HepG2 (cell line): ENCODE measurements around the gene MGLL. TPM values are rescaled to one million over a fixed set of nuclear protein-coding genes. Genes with fewer than 3 reads are reported as not detected.

Experiments
- ATAC-seq: fragments of 200-7000 bp; cut with Tn5 transposase; 3 replicates; pipeline ENCODE4 v1.9.1; 2020; ENCODE audit warnings: mild to moderate bottlenecking, moderate library complexity
- BruUV-seq: library from RNA; stranded (reverse); fragments of 400-500 nt; replicated peaks from 2 replicates; lab custom pipeline; 2021; lab: Mats Ljungman, UMichigan
- CTCF ChIA-PET: fragments of 300-600 bp; formaldehyde crosslinking; extraction: SDS; loops from one replicate; lab custom pipeline; 2021; ENCODE audit warnings: low total read pairs, inconsistent platforms, low intra/inter-chr PET ratio; lab: Yijun Ruan, JAX
- POLR2A ChIA-PET: fragments of 350-600 bp; sonication (Branson Sonifier 250); formaldehyde crosslinking; loops from one replicate; lab custom pipeline; 2020; ENCODE audit warnings: antibody characterized with exemption, inconsistent platforms; lab: Yijun Ruan, JAX
- DNase-seq: peaks from one replicate; pipeline ENCODE4 v3.0.0-alpha.2; 2015; ENCODE audit warnings: low spot score
- FAIRE-seq: peaks from 3 replicates; lab custom pipeline; 2011; peaks lifted over from hg19 to GRCh38; lab: Jason Lieb, UNC
- H2AFZ ChIP-seq: one replicate; pipeline ENCODE4 v1.6.1; 2011; ENCODE audit warnings: low read length, inconsistent platforms
- H3K27ac ChIP-seq: fragments of 300-600 bp; 3 replicates; pipeline ENCODE4 v1.8.0; 2011; ENCODE audit warnings: mixed run types, mild to moderate bottlenecking, mixed read lengths, low read length, inconsistent platforms; ENCODE audit not compliant: insufficient read depth; ENCODE audit errors: extremely low read length
- H3K27me3 ChIP-seq, 2 experiments: fragments of 200-600 bp in 1 of 2; 2 replicates in 1 of 2; 3 replicates in 1 of 2; pipeline versions ENCODE4 v1.6.0 to v1.8.0; 2011; ENCODE audit warnings: low read length in 2 of 2, mild to moderate bottlenecking in 2 of 2, moderate library complexity in 2 of 2, inconsistent platforms in 1 of 2; ENCODE audit not compliant: insufficient read depth in 2 of 2, control insufficient read depth in 1 of 2
- H3K36me3 ChIP-seq, 2 experiments: fragments of 200-600 bp in 1 of 2; replicated peaks in 1 of 2; 2 replicates in 1 of 2; 3 replicates in 1 of 2; pipeline versions ENCODE4 v1.5.1 to v1.8.0; 2011; ENCODE audit warnings: low read length in 2 of 2, inconsistent platforms in 1 of 2; ENCODE audit not compliant: insufficient read depth in 2 of 2, control insufficient read depth in 1 of 2
- H3K4me1 ChIP-seq: 2 replicates; pipeline ENCODE4 v1.5.1; 2012; ENCODE audit warnings: low read length, inconsistent platforms; ENCODE audit not compliant: insufficient read depth
- H3K4me2 ChIP-seq: 2 replicates; pipeline ENCODE4 v1.6.0; 2011; ENCODE audit warnings: low read depth, low read length, inconsistent platforms
- H3K4me3 ChIP-seq, 3 experiments: fragments of 200-600 bp in 1 of 3; sonication (generic), shearing (Covaris generic) in 1 of 3; replicated peaks in 1 of 3; 2 replicates each; pipeline ENCODE4 v1.5.1; 2011 to 2016; ENCODE audit warnings: low read length in 3 of 3, inconsistent platforms in 2 of 3, low read depth in 2 of 3, mild to moderate bottlenecking in 2 of 3, control low read depth in 1 of 3, mixed read lengths in 1 of 3; ENCODE audit not compliant: insufficient read depth in 1 of 3
- H3K79me2 ChIP-seq: one replicate; pipeline ENCODE4 v1.6.1; 2011; ENCODE audit warnings: low read length, inconsistent platforms; ENCODE audit not compliant: insufficient read depth
- H3K9ac ChIP-seq: 2 replicates; pipeline ENCODE4 v1.6.0; 2011; ENCODE audit warnings: mild to moderate bottlenecking, low read depth, low read length, inconsistent platforms; ENCODE audit not compliant: insufficient read depth
- H3K9me3 ChIP-seq: 2 replicates; pipeline ENCODE4 v1.5.1; 2012; ENCODE audit warnings: mild to moderate bottlenecking, low read length
- H4K20me1 ChIP-seq: 2 replicates; pipeline ENCODE4 v1.6.0; 2011; ENCODE audit warnings: inconsistent platforms, mild to moderate bottlenecking, low read length, moderate library complexity; ENCODE audit not compliant: insufficient read depth
- CREBL2 ChIP-seq: sonication (generic); formaldehyde crosslinking; IDR thresholded peaks from 2 replicates; pipeline ENCODE4 v1.8.1; 2023; ENCODE audit warnings: missing genetic modification reagents, mild to moderate bottlenecking, borderline replicate concordance
- HOXA5 ChIP-seq: sonication (generic); formaldehyde crosslinking; IDR thresholded peaks from 2 replicates; pipeline ENCODE4 v1.4.0; 2020; ENCODE audit warnings: missing genetic modification reagents
- IRF2 ChIP-seq: IDR thresholded peaks from 2 replicates; pipeline ENCODE4 v1.6.1; 2018; ENCODE audit warnings: missing genetic modification reagents, missing compliant biosample characterization
- MBNL3 ChIP-seq: fragments of 250-450 bp; sonication (Bioruptor Pico); conservative IDR thresholded peaks from 2 replicates; pipeline ENCODE4 v1.8.0; 2022; ENCODE audit warnings: mild to moderate bottlenecking, inconsistent platforms
- NFE2L2 ChIP-seq: fragments of 150-350 bp; IDR thresholded peaks from 2 replicates; pipeline ENCODE4 v1.6.1; 2014; ENCODE audit warnings: low read length
- RELA ChIP-seq: sonication (generic); formaldehyde crosslinking; IDR thresholded peaks from 2 replicates; pipeline ENCODE4 v1.4.0; 2020; ENCODE audit warnings: missing genetic modification reagents
- SP1 ChIP-seq, 2 experiments: fragments of 450-650 bp in 1 of 2; sonication (generic) in 1 of 2; formaldehyde crosslinking in 1 of 2; IDR thresholded peaks; 2 replicates each; pipeline versions ENCODE4 v1.4.0 to v1.6.1; 2016 to 2020; ENCODE audit warnings: missing genetic modification reagents in 1 of 2
- THAP7 ChIP-seq: sonication (generic); formaldehyde crosslinking; IDR thresholded peaks from 2 replicates; pipeline ENCODE4 v1.8.1; 2023; ENCODE audit warnings: mild to moderate bottlenecking, missing genetic modification reagents
- TOE1 ChIP-seq: sonication (generic); formaldehyde crosslinking; IDR thresholded peaks from 2 replicates; pipeline ENCODE4 v1.4.0; 2020; ENCODE audit warnings: mild to moderate bottlenecking, missing genetic modification reagents
- TRIM24 ChIP-seq: sonication (generic); formaldehyde crosslinking; IDR thresholded peaks from 2 replicates; pipeline ENCODE4 v1.8.0; 2022; ENCODE audit warnings: mild to moderate bottlenecking, missing genetic modification reagents
- ZHX1 ChIP-seq: sonication (generic); formaldehyde crosslinking; IDR thresholded peaks from 2 replicates; pipeline ENCODE4 v1.8.1; 2022; ENCODE audit warnings: low read depth, mild to moderate bottlenecking, missing genetic modification reagents
- ZNF124 ChIP-seq: sonication (generic); formaldehyde crosslinking; IDR thresholded peaks from 2 replicates; pipeline ENCODE4 v1.4.0; 2020; ENCODE audit warnings: missing genetic modification reagents
- ZNF207 ChIP-seq: fragments of 450-650 bp; IDR thresholded peaks from 2 replicates; pipeline ENCODE4 v1.6.1; 2016; ENCODE audit warnings: antibody characterized with exemption, borderline replicate concordance
- ZNF710 ChIP-seq: sonication (generic); formaldehyde crosslinking; IDR thresholded peaks from 2 replicates; pipeline ENCODE4 v1.5.0; 2020; ENCODE audit warnings: mild to moderate bottlenecking, missing genetic modification reagents, borderline replicate concordance
- WGBS: methylation state at CpG from one replicate; pipeline ENCODE4 v1.1.6; 2017; ENCODE audit warnings: low lambda C conversion rate; 5-methylcytosine and 5-hydroxymethylcytosine counted together
- in situ Hi-C: cut with HindIII; loops from 2 replicates; pipeline ENCODE4 v1.10.0; 2017; ENCODE audit warnings: low pct_unique_long_range_greater_than_20kb; ENCODE audit not compliant: extremely low pct_ligation_motif_present
- intact Hi-C: fragments of 100-400 bp; cut with micrococcal nuclease; formaldehyde crosslinking; loops from one replicate; pipeline ENCODE4 v1.10.0; 2022; ENCODE audit not compliant: unreplicated experiment
- polyA plus RNA-seq, 8 experiments: library from polyadenylated mRNA; depleted of rRNA in 3 of 8; stranded (reverse) in 7 of 8; unstranded in 1 of 8; fragments of >200 nt; fragmentation: Illumina TruSeq in 4 of 8; extraction: Trizol in 4 of 8; gene quantifications; 2 replicates each; pipeline versions ENCODE4 v1.2.1 to v1.2.3, GENCODE V29; 2011 to 2016; ENCODE audit warnings: low read depth in 4 of 8, missing spikeins in 1 of 8, mixed read lengths in 1 of 8; ENCODE audit not compliant: insufficient read depth in 1 of 8
- total RNA-seq, 5 experiments: library from RNA; depleted of rRNA; stranded (reverse); fragments of >200 nt; fragmentation: Illumina TruSeq; extraction: Trizol; gene quantifications; 2 replicates each; pipeline ENCODE4 v1.2.3, GENCODE V29; 2016; ENCODE audit warnings: low read depth in 1 of 5

The MGLL gene
- total and polyA plus RNA-seq, 2 of the 13 experiments (the other 11 are each of a cell fraction or from before 2014, with no cell fraction given): not detected

- Histone ChIP-seq H4K20me1 (no peaks in the 10 kb centered on the region), H3K9me3 (no peaks in the 10 kb centered on the region), H3K27me3 (peaks cover 0 to 16% of the 10 kb centered on the region in 2 experiments; a peak in 2 of 5 replicates), H3K4me2 (no peak overlapping the region), H3K27ac (no peak overlapping the region), H3K36me3 (no peaks in the 10 kb centered on the region), H3K4me3 (no peak overlapping the region), H2AFZ (no peak overlapping the region), H3K4me1 (no peaks in the 10 kb centered on the region), H3K79me2 (no peaks in the 10 kb centered on the region), H3K9ac (no peak overlapping the region)
- intact Hi-C loops: no loop called here
- CTCF ChIA-PET: no interaction called here
- 36% methylated on average over 5 of the region's 5 CpGs for WGBS
- in situ Hi-C loops: loop anchor here (10.0 kb wide), 1 partner anchor 106 kb away; no protein-coding TSS in a partner anchor
- ATAC-seq (no peak), DNase-seq (no peak), FAIRE-seq (no peak)
- BruUV-seq: no TSS peak
- POLR2A ChIA-PET: no interaction called here
- TF ChIP-seq IRF2 (CRISPR knock-in tag): no peak
- no peak for TF ChIP-seq ZNF124 (CRISPR knock-in tag)
- TF ChIP-seq NFE2L2: no peak
- TF ChIP-seq CREBL2: no peak
- TF ChIP-seq ZNF207: no peak
Measured at GRCh38 chr3:127858937-127859336, 36.6 kb upstream of the MGLL start.

GRCh38 chr3:127858521-127858920 lies 36.2 kb upstream of the MGLL start:
- no peak overlapping the region for H3K4me2 ChIP-seq
- H3K79me2 ChIP-seq: no peaks in the 10 kb centered on the region
- no peaks in the 10 kb centered on the region for H4K20me1 ChIP-seq
- H3K36me3 ChIP-seq: no peaks in the 10 kb centered on the region
- H3K4me3 ChIP-seq: no peak overlapping the region
- H3K4me1 ChIP-seq: no peaks in the 10 kb centered on the region
- in situ Hi-C loops (loop anchor here (10.0 kb wide), 1 partner anchor 106 kb away; no protein-coding TSS in a partner anchor), intact Hi-C loops (no loop called here)
- no peak overlapping the region for H3K27ac ChIP-seq
- no peak overlapping the region for H3K9ac ChIP-seq
- 50% methylated on average over 6 of the region's 6 CpGs for WGBS
- CTCF ChIA-PET: no interaction called here
- POLR2A ChIA-PET: no interaction called here
- ATAC-seq: no peak
- H2AFZ ChIP-seq: no peak overlapping the region
- no TSS peak for BruUV-seq
- no peak for FAIRE-seq
- no peaks in the 10 kb centered on the region for H3K9me3 ChIP-seq
- DNase-seq: no peak
- peaks cover 0 to 20% of the 10 kb centered on the region in 2 experiments; a peak in 2 of 5 replicates for H3K27me3 ChIP-seq
- TF ChIP-seq TOE1 (CRISPR knock-in tag) (no peak), SP1 (IDR thresholded peaks at IDR 0.05) (no peak), SP1 (CRISPR knock-in tag; IDR thresholded peaks at IDR 0.05) (no peak), MBNL3 (CRISPR knock-in tag) (no peak), TRIM24 (CRISPR knock-in tag) (no peak), RELA (no peak), THAP7 (CRISPR knock-in tag) (no peak), ZNF710 (CRISPR knock-in tag) (no peak), ZHX1 (no peak), HOXA5 (CRISPR knock-in tag) (no peak)
